COLO829 (cell line): Measurements from ENCODE around the gene EFNA4.
"Not testable (repeated sequence)": the region's sequence is repeated elsewhere in the genome, so short reads cannot be mapped to it uniquely, and the experiment has no call there.

Source experiments
- DNase-seq: peaks from one replicate; pipeline ENCODE4 v3.0.0; 2012; ENCODE audit warnings: low spot score

The EFNA4 gene

DNA sequence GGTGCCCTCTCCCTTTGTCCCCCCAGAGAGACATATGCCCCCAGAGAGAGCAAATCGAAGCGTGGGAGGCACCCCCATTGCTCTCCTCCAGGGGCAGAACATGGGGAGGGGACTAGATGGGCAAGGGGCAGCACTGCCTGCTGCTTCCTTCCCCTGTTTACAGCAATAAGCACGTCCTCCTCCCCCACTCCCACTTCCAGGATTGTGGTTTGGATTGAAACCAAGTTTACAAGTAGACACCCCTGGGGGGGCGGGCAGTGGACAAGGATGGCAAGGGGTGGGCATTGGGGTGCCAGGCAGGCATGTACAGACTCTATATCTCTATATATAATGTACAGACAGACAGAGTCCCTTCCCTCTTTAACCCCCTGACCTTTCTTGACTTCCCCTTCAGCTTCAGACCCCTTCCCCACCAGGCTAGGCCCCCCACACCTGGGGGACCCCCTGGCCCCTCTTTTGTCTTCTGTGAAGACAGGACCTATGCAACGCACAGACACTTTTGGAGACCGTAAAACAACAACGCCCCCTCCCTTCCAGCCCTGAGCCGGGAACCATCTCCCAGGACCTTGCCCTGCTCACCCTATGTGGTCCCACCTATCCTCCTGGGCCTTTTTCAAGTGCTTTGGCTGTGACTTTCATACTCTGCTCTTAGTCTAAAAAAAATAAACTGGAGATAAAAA lies 23.5 kb downstream of the EFNA4 start:
- DNase-seq: no peak

DNA sequence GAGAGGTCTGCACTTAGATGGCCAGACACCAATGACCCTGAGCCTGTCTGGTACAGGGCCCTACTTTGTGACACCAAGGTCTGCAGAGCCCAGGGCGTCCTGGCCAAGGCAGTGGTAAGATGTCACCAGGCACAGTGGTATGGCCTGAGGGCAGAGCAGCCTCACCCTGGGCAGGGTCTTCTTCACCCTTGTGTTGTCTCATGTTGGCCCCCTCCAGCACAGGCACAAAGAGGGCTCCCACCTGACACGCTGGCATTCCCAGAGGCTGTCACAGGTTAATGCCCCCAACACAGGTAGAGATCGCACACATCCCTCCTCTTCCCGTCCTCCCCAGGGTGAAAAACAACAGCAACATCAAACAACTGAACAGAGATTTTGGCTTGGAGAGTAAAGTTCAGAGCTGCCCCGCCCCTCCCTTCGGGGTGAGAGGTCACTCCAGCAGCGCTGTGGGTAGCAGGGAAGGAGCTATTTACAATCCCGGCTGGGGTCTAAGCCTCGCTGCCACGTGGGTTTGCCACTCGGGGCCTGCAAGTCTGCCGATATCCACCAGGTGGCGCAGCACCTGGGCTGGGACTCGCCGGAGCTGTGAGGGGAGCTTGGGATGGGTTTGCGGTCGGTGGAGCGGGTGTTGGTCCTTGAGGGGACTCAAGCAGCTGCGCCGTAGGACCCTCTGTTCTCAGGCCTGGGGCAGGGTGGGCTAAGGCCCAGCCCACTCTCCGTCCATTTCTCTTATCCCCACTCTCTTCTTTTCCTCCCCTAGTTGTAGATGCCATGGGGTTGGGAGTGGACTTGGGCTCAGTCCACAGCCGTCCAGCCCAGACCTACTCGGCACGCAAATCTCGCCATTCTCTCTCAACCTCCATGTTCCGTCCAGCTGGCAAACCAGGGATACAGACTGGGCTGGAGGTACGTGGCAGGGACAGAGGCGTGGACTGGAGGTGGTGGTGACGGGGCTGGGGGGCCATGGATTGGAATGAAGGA lies 27.8 kb downstream of the EFNA4 start:
- peak; percentile 71 for DNase-seq

DNA sequence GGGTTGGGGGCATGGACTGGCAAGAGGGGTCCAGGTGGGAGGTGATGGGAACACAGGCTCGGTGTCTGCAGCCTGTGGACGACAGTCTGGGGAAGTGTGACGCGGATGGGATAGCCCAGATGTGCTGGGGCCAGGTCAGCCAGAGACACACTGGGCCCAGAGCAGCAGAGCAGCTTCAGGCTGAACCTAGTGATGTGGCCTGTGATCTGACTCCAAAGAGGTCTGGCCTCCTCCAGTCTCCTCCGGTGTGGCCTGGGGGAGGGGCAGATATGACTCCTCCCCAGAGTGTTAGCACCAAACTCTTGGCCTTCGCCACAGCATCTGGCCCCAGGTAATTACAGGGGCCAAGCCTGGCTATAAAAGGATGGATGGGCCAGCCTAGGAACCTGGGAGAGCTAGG lies 28.6 kb downstream of the EFNA4 start:
- no peak for DNase-seq

DNA sequence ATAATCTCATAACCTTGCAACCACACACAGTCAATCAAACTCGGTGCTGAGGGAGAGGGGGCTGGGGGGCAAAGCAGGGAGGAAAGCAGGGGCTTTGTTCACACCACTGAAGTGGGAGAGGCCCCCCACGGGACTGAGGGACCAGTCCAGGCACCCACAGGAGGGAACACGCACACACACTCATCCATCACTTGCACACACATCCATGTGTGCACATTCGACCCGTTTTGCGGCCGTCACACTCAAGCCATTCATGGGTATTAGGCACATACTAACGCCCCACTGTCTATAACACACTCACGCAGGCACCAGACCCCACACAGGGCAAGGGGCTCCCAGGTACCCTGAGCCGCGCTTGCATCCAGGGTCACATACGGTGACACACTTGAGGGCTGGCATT lies 29.1 kb downstream of the EFNA4 start:
- no peak for DNase-seq

DNA sequence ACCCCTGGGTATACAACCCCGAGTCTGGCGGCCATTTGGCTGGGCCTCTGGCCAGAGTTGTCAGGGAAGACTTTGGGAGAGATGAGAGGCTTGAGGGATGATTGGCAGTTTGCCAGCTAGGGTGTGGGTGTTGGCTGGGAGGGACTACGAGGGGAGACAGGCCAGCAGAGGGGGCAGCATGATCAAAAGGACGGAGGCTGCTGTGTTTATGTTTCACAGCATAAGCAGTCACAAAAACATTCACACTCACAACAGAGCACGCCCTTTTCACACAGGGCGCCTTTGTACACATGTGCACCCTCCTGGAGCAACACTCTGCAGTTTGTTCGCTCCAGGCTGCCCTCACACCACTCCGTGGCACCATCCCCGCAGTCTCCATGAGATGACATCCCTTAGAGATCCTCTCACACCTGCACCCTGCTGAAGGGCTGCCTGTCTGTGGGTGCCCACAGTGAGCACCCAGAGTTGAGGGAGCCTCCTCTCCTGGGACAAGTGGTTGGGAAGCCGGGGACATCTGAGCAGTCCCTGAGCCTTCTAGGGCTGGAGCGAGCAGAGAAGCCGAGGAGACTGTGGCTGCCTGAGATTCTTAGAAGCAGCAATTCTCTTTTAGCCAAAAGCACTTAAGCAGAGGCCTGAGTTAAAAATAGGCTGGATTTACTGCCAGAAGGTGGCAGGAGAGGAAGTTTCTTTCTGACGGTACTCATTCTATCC lies 30.5 kb downstream of the EFNA4 start:
- no peak for DNase-seq

DNA sequence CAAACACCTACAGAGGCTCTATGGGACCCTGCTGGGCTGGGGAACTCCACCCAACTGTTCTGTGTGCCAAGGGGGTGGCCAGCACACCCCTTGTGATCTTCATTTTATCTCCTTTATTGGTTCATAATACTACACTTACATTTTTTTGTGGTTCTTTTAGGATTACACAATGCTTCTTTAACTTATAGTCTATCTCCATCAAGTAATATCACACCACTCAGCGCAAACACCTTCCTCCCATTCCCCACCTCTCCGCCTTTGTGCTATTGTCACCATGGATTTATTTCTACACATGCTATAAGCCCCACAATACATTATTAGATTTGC lies 31.0 kb downstream of the EFNA4 start:
- no peak for DNase-seq

DNA sequence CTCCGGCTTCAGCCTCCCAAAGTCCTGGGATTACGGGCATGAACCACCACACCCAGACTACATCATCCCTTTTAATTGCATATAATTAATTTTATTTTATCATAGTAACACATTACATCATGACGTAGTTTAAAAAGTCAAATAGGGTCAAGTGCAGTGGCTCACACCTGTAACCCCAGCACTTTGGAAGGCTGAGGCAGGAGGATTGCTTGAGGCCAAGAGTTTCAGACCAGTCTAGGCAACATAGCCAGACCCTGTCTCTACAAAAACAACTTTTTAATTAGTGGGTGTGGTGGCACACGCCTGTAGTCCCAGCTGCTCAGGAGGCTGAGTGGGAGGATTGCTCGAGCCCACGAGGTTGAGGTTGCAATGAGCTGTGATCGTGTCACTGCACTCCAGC lies 35.8 kb downstream of the EFNA4 start:
- no peak for DNase-seq

DNA sequence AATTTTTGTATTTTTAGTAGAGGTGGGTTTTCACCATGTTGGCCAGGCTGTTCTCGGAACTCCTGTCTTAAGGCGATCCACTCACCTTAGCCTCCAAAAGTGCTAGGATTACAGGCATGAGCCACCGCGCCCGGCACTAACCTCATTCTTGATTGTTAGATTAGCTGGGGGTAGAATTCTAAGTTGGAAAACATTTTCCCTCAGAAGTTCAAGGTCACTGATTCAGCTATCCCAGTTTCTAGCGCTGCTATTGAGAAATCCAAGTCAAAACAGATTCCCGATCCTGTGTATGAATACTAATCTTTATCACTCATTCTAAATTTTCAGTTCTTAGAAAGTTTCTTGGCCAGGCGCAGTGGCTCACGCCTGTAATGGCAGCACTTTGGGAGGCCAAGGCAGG lies 39.8 kb downstream of the EFNA4 start:
- DNase-seq: no peak

DNA sequence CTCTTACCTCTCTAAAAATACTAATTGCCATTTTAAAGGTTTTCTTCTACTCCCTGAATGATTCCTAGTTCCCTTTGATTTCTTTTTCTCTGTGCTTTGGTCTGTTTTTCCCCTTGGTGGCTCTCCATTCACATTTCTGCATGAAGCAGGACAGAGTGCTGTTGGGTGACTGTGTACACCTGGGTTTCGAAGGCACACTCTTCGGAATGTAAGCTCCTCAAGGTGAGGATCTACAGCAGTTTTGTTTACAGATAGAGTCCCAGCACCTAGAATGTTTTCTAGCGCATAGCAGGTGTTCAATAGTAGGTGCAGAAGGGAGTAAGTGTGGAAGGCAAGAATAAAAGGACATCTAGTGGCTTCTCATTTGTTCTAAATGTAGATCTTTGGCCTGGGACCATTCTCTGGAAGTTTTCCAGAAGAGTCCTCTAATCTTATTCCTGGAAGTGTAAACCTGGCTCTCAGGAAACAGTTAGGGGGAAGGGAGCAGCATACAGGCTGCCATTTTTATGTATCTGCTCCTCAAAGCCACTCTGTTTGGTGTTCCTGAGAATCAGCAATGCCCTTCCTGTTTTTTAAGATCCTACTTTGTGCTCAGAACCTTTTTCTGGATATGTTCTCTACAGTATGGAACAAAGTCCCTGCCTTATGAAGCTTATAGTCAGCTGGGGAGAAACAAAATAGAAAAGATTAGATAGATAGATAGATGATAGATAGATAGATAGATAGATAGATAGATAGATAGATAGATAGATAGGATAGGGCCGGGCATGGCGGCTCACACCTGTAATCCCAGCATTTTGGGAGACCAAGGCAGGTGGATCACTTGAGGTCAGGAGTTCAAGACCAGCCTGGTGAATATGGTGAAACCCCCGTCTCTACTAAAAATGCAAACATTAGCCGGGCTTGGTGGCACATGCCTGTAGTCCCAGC lies 41.3 kb downstream of the EFNA4 start:
- no peak for DNase-seq

DNA sequence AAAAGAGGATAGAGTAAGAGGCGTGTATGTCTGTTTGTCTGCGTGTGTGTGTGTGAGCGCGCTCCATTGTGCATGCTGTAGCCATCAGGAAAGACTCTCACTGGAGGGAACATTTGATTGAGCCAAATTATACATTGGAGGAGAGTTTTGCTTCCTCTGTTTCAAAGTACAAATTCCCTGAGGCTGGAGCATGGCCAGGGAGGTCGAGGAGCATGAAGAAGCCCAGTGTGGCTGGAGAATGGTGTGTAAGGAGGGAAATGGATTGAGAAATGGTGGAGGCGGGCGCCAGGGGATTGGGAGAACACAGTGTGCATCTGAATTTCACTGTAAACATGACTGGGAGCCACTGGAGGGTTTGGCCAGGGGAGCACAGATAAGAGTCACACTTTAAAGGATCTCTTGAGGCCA lies 42.1 kb downstream of the EFNA4 start:
- DNase-seq: no peak

DNA sequence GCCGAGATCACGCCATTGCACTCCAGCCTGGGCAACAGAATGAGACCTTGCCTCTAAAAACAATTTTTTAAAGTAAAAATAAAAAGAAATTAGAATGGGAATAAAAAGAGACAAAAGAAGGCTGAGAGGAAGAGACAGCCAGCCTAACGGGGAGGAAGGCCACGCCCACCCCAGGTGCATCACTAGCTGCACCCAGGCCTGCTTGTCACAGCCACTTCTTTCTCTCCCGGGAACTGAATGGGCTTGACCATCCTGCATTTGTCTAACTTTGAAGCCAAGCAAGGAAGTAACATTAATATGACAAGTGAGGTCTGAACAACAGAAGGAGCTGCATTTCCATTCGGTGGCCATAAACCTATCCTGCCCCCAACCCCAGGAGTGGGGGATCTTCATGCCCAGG lies 43.3 kb downstream of the EFNA4 start:
- DNase-seq: no peak

DNA sequence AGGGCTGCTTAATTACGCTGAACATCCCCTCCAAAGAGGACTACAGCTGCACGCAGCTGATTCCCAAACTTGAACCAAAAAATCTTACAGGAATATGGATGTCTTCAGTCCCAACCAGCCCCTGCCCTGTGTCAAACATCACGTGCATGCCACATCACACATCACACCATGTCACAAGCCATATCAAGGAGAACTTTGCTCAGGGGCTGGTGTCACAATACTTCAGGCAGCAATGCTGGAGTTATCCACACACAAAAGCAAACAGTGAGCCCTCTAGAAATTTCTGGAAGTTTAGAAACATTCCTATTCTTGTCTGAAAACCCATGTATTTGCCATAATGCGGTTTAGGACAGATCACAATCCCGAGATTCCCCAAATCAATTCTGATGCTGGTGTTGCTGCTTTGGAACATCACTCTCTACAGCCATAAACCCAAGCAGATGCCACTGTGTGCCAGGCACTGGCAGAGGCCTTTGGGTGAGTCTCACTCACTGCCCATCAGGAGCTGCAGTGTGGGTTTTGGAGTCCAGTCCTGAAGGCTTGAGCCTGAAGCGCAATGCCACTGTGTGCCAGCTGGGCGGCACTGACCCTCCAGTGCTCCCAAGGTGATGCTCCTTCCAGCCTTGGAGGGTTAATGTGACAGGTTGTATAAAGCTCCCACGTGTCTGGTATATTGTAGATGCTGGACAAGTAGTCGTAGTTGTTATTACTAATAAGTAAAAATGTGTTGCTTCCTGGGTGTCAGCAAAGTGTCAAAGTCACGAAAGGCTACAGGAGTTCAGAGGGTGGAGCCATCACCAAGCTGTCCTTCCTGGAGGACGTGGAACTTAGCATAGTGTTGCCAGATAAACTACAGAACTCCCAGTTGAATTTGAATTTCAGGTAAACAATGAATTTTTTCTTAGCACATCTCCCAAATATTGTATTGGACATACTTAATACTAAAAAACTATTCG lies 44.0 kb downstream of the EFNA4 start:
- DNase-seq: no peak

DNA sequence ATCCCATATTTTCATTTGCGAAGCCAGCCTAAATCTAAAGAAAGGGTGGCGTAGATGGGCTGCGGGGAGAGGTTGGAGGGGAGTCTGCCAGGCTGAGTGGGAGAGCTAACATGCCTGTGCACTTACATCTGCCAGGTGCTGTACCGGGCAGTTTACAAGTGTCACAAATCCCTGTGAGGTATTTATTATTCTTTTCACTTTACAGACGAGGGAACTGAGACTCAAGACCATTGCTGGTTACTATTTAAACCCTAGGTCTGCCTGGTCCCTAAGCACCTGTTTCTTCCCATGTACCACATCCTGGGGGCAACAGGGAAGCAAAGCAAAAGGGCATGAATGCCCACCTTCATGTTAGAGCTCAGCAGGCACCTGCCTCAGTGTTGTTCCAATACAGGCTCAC lies 44.8 kb downstream of the EFNA4 start:
- DNase-seq: no peak

DNA sequence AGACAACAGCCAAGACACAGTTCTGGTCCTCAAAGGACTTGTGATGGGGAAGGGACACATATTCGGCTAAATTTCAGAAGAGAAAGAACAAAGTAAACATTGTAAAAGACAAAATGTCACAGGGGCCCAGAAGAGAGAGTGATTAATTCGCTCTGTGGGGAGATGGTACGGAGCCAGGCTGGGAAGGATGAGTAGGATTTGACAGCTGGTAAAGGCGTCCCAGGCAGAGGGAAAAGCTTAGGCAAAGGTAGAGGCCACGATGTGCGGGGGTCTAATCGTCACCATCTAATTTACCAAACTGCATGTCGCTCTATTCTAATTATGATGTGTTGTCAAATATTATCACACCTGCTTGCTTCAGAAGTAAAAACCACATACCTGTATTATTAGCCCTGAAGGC lies 46.8 kb downstream of the EFNA4 start:
- DNase-seq: no peak

DNA sequence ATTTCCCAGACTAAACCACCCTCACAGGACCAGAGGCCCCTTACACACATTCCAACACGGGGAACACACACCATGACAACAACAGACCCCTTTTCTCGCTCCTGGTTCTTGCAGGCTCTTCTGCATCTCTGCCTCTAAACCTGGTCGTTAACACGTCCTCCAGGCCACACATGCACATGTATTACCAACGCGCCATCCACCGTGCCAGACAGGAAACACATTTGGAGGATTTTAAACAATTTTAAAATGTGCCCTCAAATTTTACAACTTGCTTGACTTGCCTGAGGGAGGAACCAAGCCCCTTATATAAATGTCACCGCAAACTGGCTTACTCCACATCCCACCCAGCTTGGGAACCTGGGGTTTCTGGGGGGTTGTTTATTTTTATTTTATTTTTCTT lies 47.3 kb downstream of the EFNA4 start:
- DNase-seq: no peak

DNA sequence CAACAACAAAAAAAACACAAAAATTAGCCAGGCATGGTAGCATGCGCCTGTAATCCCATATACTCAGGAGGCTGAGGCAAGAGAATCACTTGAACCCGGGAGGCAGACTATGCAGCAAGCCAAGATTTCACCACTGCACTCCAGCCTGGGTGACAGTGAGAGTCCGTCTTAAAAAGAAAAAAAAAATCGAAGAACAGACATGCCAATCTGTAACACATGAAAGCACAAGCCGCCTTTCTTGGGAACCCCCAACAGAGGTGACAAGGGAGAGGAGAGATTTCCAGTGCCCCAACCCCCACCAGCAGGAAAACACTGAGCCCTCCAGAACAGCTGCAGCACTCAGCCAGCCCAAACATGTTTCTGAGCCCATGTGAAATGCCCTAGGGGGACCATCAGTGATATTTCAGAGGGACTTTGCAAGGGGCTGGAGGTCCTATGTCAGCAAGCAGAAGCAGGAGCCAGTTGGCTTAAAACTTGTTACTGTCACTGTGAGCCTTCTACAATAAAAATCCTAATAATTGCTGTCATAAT lies 50.0 kb downstream of the EFNA4 start:
- no peak for DNase-seq

DNA sequence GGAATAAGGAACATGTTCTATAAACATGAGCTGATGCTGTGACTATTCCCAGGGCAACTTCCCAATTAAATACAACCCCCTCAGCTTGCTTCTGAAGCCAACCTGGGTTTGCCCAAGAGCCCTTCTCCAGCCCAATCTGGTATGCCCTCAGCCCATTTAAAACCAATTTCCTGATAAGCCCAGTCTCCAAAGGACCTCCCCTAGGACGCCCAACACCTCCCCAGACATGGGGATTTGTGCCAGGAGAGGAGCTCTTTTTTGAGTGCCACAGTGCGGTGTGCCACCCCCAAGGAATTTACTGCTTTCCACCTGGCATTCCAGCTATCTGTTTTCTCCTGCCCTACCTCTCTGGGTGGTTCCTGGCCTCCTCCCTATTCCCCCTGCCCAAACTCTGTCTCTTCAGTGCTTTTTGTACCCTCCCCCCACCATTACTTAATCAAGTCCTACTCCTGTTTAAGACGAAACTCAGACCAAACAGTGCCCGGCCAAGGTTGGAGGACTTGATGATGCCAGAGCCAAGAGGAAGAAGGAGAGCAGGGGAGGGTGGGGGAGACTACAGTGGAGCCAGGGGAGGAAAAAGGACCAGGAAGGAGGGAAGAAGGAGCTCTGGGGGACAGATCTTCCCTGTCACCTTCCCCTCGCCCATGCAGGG lies 52.7 kb downstream of the EFNA4 start:
- no peak for DNase-seq

DNA sequence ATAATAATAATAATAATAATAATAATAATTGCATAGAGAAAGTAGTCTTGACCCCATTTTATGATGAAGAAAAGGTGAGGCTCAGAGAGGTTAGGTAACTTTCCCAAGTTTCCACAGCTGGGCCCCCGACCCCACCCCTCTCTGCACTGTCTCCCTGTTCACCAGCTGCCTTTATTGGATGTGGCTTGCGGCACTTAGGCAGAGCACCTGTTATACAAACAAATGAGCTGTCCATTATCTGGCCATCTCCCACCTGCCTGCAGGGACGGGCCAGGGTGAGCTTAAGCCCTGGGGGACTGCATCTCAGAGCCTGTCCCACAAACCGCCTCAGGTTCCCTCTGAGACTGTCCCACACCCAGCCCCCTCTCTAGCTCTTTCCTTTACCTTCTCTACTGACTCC lies 54.1 kb downstream of the EFNA4 start:
- DNase-seq: no peak

DNA sequence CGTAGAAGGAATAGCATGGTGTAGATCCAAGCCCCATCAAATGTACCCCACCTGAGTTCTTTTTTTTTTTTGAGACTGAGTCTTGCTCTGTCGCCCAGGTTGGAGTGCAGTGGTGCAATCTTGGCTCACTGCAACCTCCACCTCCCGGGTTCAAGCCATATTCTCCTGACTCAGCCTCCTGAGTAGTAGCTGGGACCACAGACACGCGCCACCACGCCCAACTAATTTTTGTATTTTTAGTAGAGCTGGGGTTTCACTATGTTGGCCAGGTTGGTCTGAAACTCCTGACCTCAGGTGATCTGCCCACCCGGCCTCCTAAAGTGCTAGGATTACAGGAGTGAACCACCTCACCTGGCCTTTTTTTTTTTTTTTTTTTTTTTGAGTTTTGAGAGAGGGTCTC lies 54.5 kb downstream of the EFNA4 start:
- not testable (repeated sequence) for DNase-seq
